Thymus (tissue), 11 donors: ENCODE results near the gene LRP1-AS. TPM values are rescaled to one million over a fixed set of nuclear protein-coding genes. Genes with fewer than 3 reads are reported as not detected.

ENCODE experiments used
- DNase-seq, 9 donors: peaks; one replicate each; pipeline ENCODE4 v3.0.0-alpha.2; 2013; ENCODE audit warnings: low spot score in 9 of 9, low read depth in 6 of 9, missing footprints in 1 of 9
- H3K27ac ChIP-seq, 2 donors: one replicate each; pipeline ENCODE4 v1.5.1; 2013; ENCODE audit warnings: control low read depth in 1 of 2, low read depth in 1 of 2, low read length in 1 of 2, mild to moderate bottlenecking in 1 of 2, moderate library complexity in 1 of 2
- H3K27me3 ChIP-seq, 2 donors: one replicate each; pipeline ENCODE4 v1.5.1; 2013; ENCODE audit warnings: low read length in 1 of 2; ENCODE audit not compliant: control insufficient read depth in 2 of 2, insufficient read depth in 1 of 2
- H3K36me3 ChIP-seq, 2 donors: one replicate each; pipeline ENCODE4 v1.5.1; 2013; ENCODE audit warnings: low read length in 1 of 2, mild to moderate bottlenecking in 1 of 2, moderate library complexity in 1 of 2; ENCODE audit not compliant: control insufficient read depth in 2 of 2, insufficient read depth in 2 of 2
- H3K4me1 ChIP-seq, 2 donors: one replicate each; pipeline ENCODE4 v1.5.1; 2013; ENCODE audit warnings: low read length in 2 of 2; ENCODE audit not compliant: control insufficient read depth in 2 of 2, insufficient read depth in 2 of 2
- H3K4me3 ChIP-seq, 2 donors: one replicate each; pipeline ENCODE4 v1.5.1; 2013; ENCODE audit warnings: low read length in 2 of 2, control low read depth in 1 of 2, mild to moderate bottlenecking in 1 of 2
- H3K9me3 ChIP-seq, 2 donors: one replicate each; pipeline ENCODE4 v1.5.1; 2013; ENCODE audit warnings: low read length in 1 of 2, mild to moderate bottlenecking in 1 of 2; ENCODE audit not compliant: control insufficient read depth in 2 of 2, insufficient read depth in 1 of 2
- WGBS: extraction: QIAGEN DNeasy Blood & Tissue Kit; methylation state at CpG from one replicate; pipeline ENCODE4 v1.1.7; 2013; 5-methylcytosine and 5-hydroxymethylcytosine counted together
- polyA plus RNA-seq: library from polyadenylated mRNA; stranded (reverse); fragments of 200-250 nt; gene quantifications from one replicate; pipeline ENCODE4 v1.2.3, GENCODE V29; 2013
- total RNA-seq: library from RNA; stranded (reverse); fragments of 120-200 nt; gene quantifications from one replicate; pipeline ENCODE4 v1.2.4, GENCODE V29; 2013
- donor health status: healthy.

The LRP1-AS gene
- total and polyA plus RNA-seq, 2 donors = not detected

- peaks cover 9 to 20% of the 10 kb centered on the region in 2 donors for H3K4me1 ChIP-seq
- H3K27me3 ChIP-seq = peaks cover 35 to 69% of the 10 kb centered on the region in 2 donors
- H3K27ac ChIP-seq = no peak overlapping the region
- WGBS = 88% methylated on average over 9 of the region's 9 CpGs
- H3K9me3 ChIP-seq = no peaks in the 10 kb centered on the region
- no peaks in the 10 kb centered on the region for H3K36me3 ChIP-seq
- no peak for DNase-seq
- H3K4me3 ChIP-seq = no peak overlapping the region
These were observed 15.3 kb downstream of the LRP1-AS start for GRCh38 chr12:57131896-57132744.

DNA sequence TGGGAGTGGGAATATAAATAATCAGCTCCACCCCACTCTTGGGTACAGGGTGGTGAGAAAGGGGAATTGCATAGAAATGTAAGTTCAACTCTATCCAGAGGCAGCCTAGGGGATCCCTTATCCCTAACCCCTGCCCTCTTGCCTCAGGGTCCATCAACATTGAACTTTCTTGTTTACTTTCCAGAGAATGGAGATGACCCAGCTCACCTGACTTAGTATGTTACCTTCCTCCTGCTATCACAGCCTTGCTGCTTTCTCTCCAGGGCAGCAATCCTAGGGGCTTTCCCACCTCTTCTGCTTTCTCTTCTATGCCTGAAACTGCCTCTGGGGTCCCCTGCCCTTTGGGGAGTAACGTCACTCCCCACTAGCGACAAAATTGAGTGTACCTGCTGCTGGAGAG lies 16.5 kb downstream of the LRP1-AS start:
- H3K27ac ChIP-seq = no peak overlapping the region
- 89% methylated on average over 2 of the region's 2 CpGs for WGBS

DNA sequence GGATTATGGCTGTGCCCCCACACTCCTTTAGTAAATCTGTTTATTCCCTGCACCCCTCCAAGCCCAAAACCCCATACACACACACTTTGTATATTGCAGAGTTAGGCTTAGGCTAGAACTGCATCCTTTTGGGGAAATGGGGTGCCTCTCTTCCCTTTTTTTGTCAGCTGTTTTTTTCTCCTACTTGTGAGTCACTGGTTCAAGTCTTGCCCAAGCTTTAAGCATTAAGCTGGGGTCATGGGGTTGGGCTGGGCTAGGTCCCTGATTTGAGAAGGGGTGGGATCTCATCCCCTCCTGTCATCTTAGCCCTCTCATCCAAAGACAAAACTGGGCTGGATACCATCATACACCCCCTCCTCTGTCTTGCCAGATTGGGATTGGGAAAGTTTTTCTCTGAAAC lies 17.5 kb downstream of the LRP1-AS start:
- Histone ChIP-seq H3K4me1 (peaks cover 9 to 28% of the 10 kb centered on the region in 2 donors), H3K27me3 (peaks cover 45 to 91% of the 10 kb centered on the region in 2 donors), H3K4me3 (no peak overlapping the region), H3K27ac (no peak overlapping the region), H3K36me3 (no peaks in the 10 kb centered on the region), H3K9me3 (no peaks in the 10 kb centered on the region)
- DNase-seq = no peak

More for the DNA sequence above, 16.5 kb downstream of the LRP1-AS start:
- no peak overlapping the region for H3K4me3 ChIP-seq
- H3K27me3 ChIP-seq = peaks cover 45 to 81% of the 10 kb centered on the region in 2 donors
- H3K9me3 ChIP-seq = no peaks in the 10 kb centered on the region
- no peak for DNase-seq
- H3K36me3 ChIP-seq = no peaks in the 10 kb centered on the region
- H3K4me1 ChIP-seq = peaks cover 9 to 28% of the 10 kb centered on the region in 2 donors

DNA sequence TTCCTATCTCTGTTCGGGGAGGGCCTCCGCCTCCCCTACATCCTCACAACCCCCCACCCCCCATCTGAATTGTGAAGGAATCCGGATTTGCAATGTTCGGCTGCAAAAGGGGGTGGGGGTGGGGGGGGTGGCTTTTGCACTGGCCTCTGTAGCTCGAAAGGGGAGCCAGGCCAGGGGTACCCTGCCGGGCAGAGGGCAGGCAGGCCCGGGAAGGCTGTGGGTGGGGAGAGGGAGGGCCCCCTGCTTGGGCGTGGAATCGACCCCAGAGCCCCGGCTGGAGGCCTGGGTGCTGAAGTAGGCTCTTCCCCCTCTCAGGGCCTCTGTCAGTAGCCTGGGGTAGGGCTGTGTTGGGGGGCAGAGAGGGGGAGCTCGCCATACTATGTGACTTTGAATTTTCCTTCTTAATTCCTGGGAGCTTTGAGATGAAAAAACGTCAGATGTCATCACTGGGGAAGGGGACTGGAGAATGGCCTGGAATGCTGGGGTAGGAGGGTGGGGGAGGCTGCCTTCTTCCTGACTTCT lies 18.0 kb downstream of the LRP1-AS start:
- DNase-seq = no peak
- peak overlapping the region; percentile 21 to 82 for H3K4me3 ChIP-seq
- 33% methylated on average over 12 of the region's 12 CpGs for WGBS
- H3K9me3 ChIP-seq = no peaks in the 10 kb centered on the region
- H3K36me3 ChIP-seq = no peaks in the 10 kb centered on the region
- peaks cover 9 to 28% of the 10 kb centered on the region in 2 donors for H3K4me1 ChIP-seq
- peak overlapping the region in 1 of 2 donors; percentile 46 for H3K27ac ChIP-seq
- peaks cover 49 to 96% of the 10 kb centered on the region in 2 donors for H3K27me3 ChIP-seq

DNA sequence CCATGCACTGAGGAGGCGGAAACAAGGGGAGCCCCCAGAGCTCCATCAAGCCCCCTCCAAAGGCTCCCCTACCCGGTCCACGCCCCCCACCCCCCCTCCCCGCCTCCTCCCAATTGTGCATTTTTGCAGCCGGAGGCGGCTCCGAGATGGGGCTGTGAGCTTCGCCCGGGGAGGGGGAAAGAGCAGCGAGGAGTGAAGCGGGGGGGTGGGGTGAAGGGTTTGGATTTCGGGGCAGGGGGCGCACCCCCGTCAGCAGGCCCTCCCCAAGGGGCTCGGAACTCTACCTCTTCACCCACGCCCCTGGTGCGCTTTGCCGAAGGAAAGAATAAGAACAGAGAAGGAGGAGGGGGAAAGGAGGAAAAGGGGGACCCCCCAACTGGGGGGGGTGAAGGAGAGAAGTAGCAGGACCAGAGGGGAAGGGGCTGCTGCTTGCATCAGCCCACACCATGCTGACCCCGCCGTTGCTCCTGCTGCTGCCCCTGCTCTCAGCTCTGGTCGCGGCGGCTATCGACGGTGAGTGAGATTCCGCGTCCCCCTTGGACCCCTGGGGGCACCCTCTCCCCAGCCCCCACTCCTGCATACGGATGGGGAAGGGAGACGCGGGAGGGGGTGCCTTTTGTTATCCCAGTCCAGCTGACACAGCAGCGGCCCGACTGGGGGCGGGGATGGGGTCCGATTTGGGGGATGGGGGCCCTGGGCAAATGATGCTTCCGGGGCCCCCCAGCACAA lies 18.7 kb downstream of the LRP1-AS start:
- Histone ChIP-seq H3K27ac (peak overlapping the region in 1 of 2 donors; percentile 84), H3K27me3 (peaks cover 51 to 92% of the 10 kb centered on the region in 2 donors), H3K4me3 (peak overlapping the region; percentile 52 to 82), H3K4me1 (peaks cover 9 to 28% of the 10 kb centered on the region in 2 donors), H3K9me3 (peaks cover 0 to 1% of the 10 kb centered on the region in 2 donors), H3K36me3 (no peaks in the 10 kb centered on the region)
- DNase-seq = no peak
- 4% methylated on average over 35 of the region's 35 CpGs for WGBS

GRCh38 chr12:57127726-57128518 lies 19.5 kb downstream of the LRP1-AS start, which contains the start of gene LRP1:
LRP1 (plus strand) TSS chr12:57128483; CDS start chr12:57128965, 482 bp downstream.
- DNase-seq = peak in 7 of 9 donors; percentile 39 to 79 (median 61)
- WGBS = 1% methylated on average over 57 of the region's 57 CpGs
- Histone ChIP-seq H3K4me1 (peaks cover 9 to 28% of the 10 kb centered on the region in 2 donors), H3K36me3 (no peaks in the 10 kb centered on the region), H3K27ac (peak within 1 kb of the TSS; percentile 65 to 84), H3K9me3 (peaks cover 0 to 1% of the 10 kb centered on the region in 2 donors), H3K4me3 (peak within 1 kb of the TSS; percentile 52 to 82), H3K27me3 (peaks cover 51 to 86% of the 10 kb centered on the region in 2 donors)

DNA sequence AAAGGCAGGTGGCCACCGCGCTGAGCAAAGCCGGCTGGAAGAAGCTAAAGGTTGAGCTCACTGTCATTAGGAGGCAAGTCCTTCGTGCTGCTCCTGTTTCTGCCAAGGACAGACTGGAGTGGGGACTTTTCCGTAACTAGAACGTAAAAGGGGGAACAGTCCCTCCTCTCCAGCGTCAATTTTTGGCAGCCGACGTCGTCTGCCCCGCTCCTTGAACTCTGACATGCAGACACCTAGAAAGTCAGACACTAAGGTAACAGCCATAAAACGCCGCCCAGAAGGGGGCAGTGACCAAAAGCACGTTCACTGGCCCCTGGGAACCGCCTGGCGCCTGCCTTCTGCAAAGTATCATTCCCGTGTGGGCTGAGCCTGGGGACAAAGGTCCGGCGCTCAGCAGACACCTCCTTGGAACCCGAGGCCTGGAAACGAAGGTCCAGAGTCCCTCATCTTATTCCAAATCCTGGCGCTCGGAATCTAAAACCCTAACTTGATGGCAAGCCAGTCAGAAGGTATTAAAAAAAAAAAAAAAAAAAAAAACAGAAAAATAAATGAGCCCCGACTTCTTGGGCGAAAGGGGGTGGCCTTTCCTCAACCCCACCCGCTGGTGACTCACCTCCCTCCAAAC lies 20.2 kb downstream of the LRP1-AS start:
- peaks cover 51 to 79% of the 10 kb centered on the region in 2 donors for H3K27me3 ChIP-seq
- peaks cover 9 to 28% of the 10 kb centered on the region in 2 donors for H3K4me1 ChIP-seq
- WGBS = 8% methylated on average over 26 of the region's 26 CpGs
- H3K9me3 ChIP-seq = peaks cover 0 to 1% of the 10 kb centered on the region in 2 donors
- H3K27ac ChIP-seq = peak overlapping the region; percentile 51 to 55
- peak in 1 of 9 donors; percentile 34 for DNase-seq
- no peaks in the 10 kb centered on the region for H3K36me3 ChIP-seq
- peak overlapping the region; percentile 52 to 82 for H3K4me3 ChIP-seq

GRCh38 chr12:57126561-57126960 lies 20.9 kb downstream of the LRP1-AS start:
- Histone ChIP-seq H3K27ac (peak overlapping the region; percentile 51 to 55), H3K36me3 (no peaks in the 10 kb centered on the region), H3K9me3 (peaks cover 0 to 1% of the 10 kb centered on the region in 2 donors), H3K27me3 (peaks cover 51 to 73% of the 10 kb centered on the region in 2 donors), H3K4me3 (no peak overlapping the region), H3K4me1 (peaks cover 9 to 28% of the 10 kb centered on the region in 2 donors)
- WGBS = 74% methylated on average over 7 of the region's 7 CpGs
- no peak for DNase-seq
